Left lung (tissue), 10 donors: ENCODE results near the gene PLEKHG2. TPM values are rescaled to one million over a fixed set of nuclear protein-coding genes. Genes with fewer than 3 reads are reported as not detected.

Experiments
- ATAC-seq: fragments of 200-7000 bp; cut with Tn5 transposase; one replicate; pipeline ENCODE4 v1.9.1; 2020; ENCODE audit warnings: moderate library complexity
- DNase-seq, 4 donors: peaks; one replicate each; pipeline ENCODE4 v3.0.0-alpha.2; 2013 to 2020
- H3K27ac ChIP-seq, 2 donors: fragments of 200-600 bp; sonication (generic) in 1 of 2; one replicate each; pipeline versions ENCODE4 v1.5.0 to v1.8.0; 2020 to 2021
- H3K27me3 ChIP-seq, 2 donors: fragments of 200-600 bp; sonication (generic) in 1 of 2; one replicate each; pipeline versions ENCODE4 v1.5.0 to v1.8.0; 2020 to 2021
- H3K36me3 ChIP-seq, 2 donors: fragments of 200-600 bp; sonication (generic) in 1 of 2; one replicate each; pipeline versions ENCODE4 v1.5.0 to v1.8.0; 2020 to 2021
- H3K4me1 ChIP-seq, 2 donors: fragments of 200-600 bp; one replicate each; pipeline ENCODE4 v1.8.0; 2021
- H3K4me3 ChIP-seq, 2 donors: fragments of 200-600 bp; sonication (generic) in 1 of 2; one replicate each; pipeline versions ENCODE4 v1.5.0 to v1.8.0; 2020 to 2021; ENCODE audit warnings: mild to moderate bottlenecking in 1 of 2
- H3K9me3 ChIP-seq, 2 donors: fragments of 200-600 bp; sonication (generic) in 1 of 2; one replicate each; pipeline versions ENCODE4 v1.5.0 to v1.8.0; 2020 to 2021
- CTCF ChIP-seq, 2 donors: fragments of 200-600 bp; sonication (generic) in 1 of 2; IDR thresholded peaks; one replicate each; pipeline versions ENCODE4 v1.5.0 to v1.8.0; 2021; ENCODE audit warnings: antibody characterized with exemption in 2 of 2
- intact Hi-C, 2 donors: fragments of 100-400 bp; cut with DNase I; formaldehyde crosslinking; loops; one replicate each; pipeline versions ENCODE4 v1.11.2 to v1.14.2; 2022
- polyA plus RNA-seq, 6 donors: library from polyadenylated mRNA; unstranded; fragments of 120-200 nt; gene quantifications; one replicate each; pipeline ENCODE4 v1.2.1, GENCODE V29; 2013; ENCODE audit not compliant: insufficient read length in 6 of 6
- total RNA-seq, 2 donors: library from RNA; stranded (reverse); fragmentation: NEBNext Ultra II Directional; extraction: Animal tissue kit (Norgen Biotek cat#: 25700); gene quantifications; one replicate each; pipeline ENCODE4 v1.2.1, GENCODE V29; 2021
- donor health status: DM: no; HTN: yes; CAD: no.
- donor health status: DM: no; HTN: no; CAD: no.

PLEKHG2 gene
- total and polyA plus RNA-seq, 8 donors, result 39.5 to 118 (median 91.3) TPM

- ATAC-seq (no peak), DNase-seq (no peak)
- peaks cover 0 to 33% of the 10 kb centered on the region in 2 donors for H3K36me3 ChIP-seq
- no peak overlapping the region for H3K27ac ChIP-seq
- peaks cover 0 to 12% of the 10 kb centered on the region in 2 donors for H3K27me3 ChIP-seq
- no peaks in the 10 kb centered on the region for H3K9me3 ChIP-seq
- no peak for TF ChIP-seq CTCF (IDR thresholded peaks at IDR 0.05)
- peak overlapping the region in 1 of 2 donors; percentile 100 for H3K4me3 ChIP-seq
- intact Hi-C loops, result no loop called here
- peaks cover 11 to 59% of the 10 kb centered on the region in 2 donors for H3K4me1 ChIP-seq
These were observed 2.9 kb downstream of the PLEKHG2 start for GRCh38 chr19:39415111-39416046.

- TF ChIP-seq CTCF (IDR thresholded peaks at IDR 0.05), result no peak
- Histone ChIP-seq H3K4me3 (no peak overlapping the region), H3K27me3 (peaks cover 0 to 12% of the 10 kb centered on the region in 2 donors), H3K36me3 (peaks cover 0 to 44% of the 10 kb centered on the region in 2 donors), H3K9me3 (no peaks in the 10 kb centered on the region), H3K27ac (no peak overlapping the region), H3K4me1 (peaks cover under 1 to 48% of the 10 kb centered on the region in 2 donors)
- no peak for DNase-seq
- ATAC-seq, result no peak
- intact Hi-C loops, result no loop called here
These were observed 4.0 kb downstream of the PLEKHG2 start for GRCh38 chr19:39416152-39417120.

GRCh38 chr19:39417463-39418181, 5.2 kb downstream of the PLEKHG2 start:
- H3K4me1 ChIP-seq, result peaks cover 0 to 40% of the 10 kb centered on the region in 2 donors
- TF ChIP-seq CTCF (IDR thresholded peaks at IDR 0.05), result no peak
- no peak overlapping the region for H3K27ac ChIP-seq
- H3K27me3 ChIP-seq, result peaks cover 0 to 10% of the 10 kb centered on the region in 2 donors
- no peak overlapping the region for H3K4me3 ChIP-seq
- no peaks in the 10 kb centered on the region for H3K9me3 ChIP-seq
- ATAC-seq (no peak), DNase-seq (no peak)
- H3K36me3 ChIP-seq, result peaks cover 0 to 53% of the 10 kb centered on the region in 2 donors
- intact Hi-C loops, result no loop called here

- Histone ChIP-seq H3K27me3 (no peaks in the 10 kb centered on the region), H3K36me3 (peaks cover 0 to 67% of the 10 kb centered on the region in 2 donors), H3K4me1 (peaks cover 0 to 27% of the 10 kb centered on the region in 2 donors), H3K4me3 (no peak overlapping the region), H3K27ac (no peak overlapping the region), H3K9me3 (no peaks in the 10 kb centered on the region)
- DNase-seq (no peak), ATAC-seq (no peak)
- intact Hi-C loops, result no loop called here
- TF ChIP-seq CTCF (IDR thresholded peaks at IDR 0.05), result no peak
These were observed 6.5 kb downstream of the PLEKHG2 start for GRCh38 chr19:39419003-39419402.
